HG02870 (cell line): Measurements from ENCODE around the gene RAPGEF5.
A peak's percentile ranks its signal among the peaks of the same experiment; 100 is the strongest.

ENCODE experiments used
- ATAC-seq: cut with Tn5 transposase; IDR thresholded peaks from one replicate; pipeline ENCODE4 v1.9.1; 2021; ENCODE audit warnings: mild to moderate bottlenecking, moderate library complexity; ENCODE audit not compliant: unreplicated experiment

RAPGEF5 gene, protein sequence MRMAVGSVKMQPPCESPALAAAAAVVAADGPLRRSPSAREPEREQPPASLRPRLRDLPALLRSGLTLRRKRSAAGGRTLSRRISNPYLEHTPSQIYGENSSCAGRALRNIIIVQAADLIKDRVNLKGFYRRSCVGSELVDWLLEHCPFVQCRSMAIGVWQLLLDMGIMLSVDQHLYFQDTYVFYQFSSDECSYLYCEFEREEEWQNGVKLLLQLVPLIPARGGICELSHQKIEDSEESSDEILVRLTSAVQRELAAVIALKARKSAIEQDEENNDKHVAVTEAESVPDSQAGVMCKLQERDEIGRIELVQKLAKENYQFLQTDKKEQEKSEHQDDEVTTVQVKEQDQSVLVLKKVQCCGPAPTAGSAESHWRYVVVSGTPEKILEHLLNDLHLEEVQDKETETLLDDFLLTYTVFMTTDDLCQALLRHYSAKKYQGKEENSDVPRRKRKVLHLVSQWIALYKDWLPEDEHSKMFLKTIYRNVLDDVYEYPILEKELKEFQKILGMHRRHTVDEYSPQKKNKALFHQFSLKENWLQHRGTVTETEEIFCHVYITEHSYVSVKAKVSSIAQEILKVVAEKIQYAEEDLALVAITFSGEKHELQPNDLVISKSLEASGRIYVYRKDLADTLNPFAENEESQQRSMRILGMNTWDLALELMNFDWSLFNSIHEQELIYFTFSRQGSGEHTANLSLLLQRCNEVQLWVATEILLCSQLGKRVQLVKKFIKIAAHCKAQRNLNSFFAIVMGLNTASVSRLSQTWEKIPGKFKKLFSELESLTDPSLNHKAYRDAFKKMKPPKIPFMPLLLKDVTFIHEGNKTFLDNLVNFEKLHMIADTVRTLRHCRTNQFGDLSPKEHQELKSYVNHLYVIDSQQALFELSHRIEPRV

DNA sequence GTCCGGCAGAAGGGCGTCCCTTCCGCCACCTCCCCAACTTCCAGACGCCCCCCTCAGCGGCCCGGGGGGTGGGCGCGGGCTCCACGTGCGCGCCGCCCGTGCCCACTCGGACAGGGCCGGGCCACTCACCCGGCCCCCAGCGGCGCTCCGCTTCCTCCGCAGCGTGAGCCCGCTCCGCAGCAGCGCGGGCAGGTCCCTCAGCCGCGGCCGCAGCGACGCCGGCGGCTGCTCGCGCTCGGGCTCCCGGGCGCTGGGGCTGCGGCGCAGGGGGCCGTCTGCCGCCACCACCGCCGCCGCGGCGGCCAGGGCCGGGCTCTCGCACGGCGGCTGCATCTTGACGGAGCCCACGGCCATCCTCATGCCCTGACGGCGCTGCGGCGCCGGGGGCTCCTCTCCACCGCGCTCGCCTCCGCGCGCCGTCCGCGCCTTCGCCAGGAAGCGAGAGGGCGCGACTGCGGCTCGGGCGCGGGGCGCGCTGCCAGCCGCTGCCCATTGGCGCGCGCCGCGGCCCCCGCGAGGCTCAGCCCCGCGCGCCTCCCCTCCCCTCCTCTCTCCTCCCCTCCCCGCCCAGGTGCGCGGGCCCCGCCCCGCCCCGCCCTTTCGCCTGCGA is at the start of gene RAPGEF5:
TSS of gene RAPGEF5 (minus strand) at position 454 of the 610 bp plus-strand sequence. CDS start at position 360, 94 bp downstream.
- ATAC-seq: peak; percentile 44

DNA sequence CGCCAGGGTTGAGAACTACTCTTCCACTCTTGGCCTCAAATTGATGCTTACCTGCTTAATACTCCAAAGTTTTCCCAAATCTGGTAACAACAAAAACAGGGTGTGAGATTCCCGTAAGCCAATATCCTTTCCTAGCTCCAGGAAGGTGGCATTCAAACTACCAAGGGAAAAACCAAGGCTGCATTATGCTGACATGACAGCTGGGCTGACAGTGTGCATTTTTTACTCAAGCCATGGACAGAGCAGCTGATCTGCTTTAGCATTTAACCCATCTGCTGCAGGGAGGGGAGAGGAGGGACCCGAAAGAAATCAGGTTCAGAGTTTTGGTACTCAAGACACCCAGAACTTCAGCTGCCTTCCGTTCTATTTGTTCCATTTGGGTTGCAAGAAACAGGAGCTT is 49.8 kb upstream of the RAPGEF5 start:
- ATAC-seq: no peak

DNA sequence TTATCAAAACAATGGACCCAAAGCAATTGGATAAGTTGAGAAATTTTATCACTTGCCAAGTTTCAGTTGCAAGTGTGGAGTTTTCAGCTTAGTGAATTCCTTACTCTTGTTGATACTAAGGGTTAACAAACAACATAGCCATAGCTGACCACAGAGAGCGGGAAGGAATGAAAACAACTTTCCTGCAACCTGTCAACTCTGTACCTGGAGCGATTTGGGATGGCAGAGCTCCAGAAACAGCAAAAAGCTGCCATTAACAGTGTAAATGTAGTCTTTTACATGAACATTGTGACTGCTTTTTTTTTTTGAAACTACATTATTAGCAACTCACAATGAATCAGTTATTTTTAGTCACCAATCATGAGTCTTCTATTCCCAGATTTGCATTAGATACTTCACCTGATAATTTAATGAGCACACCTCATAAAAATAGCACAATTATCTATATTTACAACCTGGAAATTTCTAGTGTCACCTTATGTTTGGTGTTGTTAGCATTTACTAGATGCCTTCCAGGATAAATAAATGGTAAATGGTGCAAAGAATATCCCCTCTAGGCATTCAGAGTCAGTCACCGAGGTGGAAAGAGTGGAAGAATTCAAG is 47.6 kb upstream of the RAPGEF5 start:
- no peak for ATAC-seq

DNA sequence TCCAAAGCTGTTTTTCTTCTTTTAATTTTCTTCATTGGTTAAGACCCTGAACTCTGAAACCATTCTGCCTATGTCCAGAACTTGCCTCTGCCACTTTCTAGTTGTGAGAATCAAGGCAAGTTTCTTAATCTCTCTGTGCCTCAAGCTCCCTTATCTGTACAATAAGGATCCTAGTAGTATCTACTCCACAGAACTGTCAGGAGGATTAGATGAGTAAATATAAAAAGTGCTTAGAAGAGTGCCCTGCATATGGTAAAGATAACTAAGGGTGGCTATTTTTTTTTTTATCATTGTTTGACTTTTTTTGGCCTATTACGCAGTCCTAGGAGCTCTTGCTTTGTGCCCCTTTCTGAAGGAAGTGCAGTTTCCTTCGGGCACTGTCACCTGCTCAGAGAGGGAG is 46.4 kb upstream of the RAPGEF5 start:
- ATAC-seq: no peak

DNA sequence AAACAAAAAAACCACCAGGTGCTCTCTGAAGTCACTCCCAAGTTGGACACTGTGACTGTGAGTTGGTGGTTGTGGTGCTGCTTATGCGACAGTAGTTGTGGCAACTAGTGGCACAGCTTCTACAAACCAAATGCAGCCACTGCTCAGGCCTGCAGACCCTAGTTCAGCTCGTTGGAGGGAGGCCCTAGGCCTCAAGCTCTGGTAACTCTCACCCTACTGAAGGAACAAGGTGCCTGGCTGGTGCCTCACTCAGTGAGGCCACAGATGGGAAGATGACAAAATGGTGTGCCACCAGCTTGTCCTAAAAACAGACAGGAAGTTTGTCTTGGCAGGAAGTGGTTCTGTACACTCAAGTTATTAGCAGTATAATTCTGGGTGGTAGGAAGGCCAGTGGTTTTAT is 45.3 kb upstream of the RAPGEF5 start:
- ATAC-seq: peak; percentile 26

DNA sequence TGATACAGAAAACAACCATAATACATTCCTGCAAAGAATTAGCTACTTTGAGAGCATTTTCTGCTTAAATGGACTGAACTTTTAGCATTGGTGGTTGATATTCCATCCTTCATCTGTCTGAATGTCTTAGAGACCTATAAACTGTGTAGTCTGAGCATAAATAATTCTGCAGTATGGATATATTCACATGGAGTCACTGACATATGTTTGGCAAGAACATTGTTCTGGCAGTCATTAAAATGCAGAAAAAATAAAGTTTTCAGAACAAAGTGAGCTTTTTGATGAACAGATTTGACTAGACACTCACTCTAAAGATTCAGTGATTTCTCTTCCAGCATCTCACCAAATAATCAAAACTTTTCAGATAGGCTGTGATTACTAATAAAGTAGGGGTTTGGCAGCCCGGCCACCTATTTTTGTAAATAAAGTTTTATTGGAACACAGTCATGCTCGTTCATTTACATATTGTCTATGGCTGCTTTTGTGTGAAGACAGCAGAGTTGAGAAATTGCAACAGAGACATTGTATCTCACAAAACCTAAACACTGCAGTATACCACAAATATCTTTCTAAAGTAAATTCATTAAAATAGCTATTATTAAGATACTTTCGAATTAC is 44.1 kb upstream of the RAPGEF5 start:
- no peak for ATAC-seq

DNA sequence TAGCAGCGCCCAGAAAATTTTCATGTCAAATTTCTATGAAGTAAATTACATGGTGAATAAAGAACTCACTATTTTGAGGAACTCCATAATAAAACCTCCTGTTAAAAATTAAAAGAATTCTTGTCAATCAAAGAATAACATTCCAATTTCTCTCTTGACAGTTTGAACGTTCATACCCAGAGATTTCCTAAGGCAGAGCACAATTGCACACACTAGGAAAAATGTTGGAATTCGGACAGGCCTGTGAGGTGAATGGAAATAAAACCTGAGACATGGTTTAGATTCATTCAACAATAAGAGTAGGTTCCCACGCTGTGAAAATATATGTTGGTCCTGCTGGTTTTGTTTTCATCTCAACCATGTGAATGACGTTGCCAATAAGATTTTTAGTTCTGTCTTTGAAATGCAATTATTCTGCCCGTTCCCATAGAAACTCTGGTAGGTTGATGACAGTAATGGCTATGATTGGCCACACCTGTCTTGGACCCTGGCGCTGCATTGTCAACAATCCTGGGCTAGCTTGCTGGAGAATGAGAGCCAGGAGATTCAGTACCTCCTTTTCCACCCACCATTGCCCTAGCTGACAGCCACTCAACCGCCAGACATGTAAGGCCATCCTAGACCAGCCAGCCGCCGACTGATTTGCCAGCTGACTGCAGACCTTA is 43.3 kb upstream of the RAPGEF5 start:
- ATAC-seq: no peak

DNA sequence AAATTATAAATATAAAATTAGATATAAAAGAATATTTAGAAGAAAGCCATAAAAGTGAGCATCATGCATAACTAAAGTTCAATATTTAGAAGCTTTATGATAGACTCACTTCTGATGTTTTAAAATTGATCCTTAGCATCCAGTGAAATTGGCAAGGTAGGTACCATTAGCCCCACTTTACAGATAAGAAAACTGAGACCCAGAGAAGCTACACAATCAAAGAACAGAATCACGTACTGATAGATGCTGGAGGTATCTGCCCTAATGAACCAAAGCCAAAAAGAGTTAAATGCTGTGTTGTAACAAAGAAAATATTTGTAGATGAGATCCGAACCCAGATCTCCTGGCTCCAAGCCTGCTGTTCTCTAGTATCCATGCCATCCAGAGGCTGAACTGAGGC is 42.6 kb upstream of the RAPGEF5 start:
- no peak for ATAC-seq

DNA sequence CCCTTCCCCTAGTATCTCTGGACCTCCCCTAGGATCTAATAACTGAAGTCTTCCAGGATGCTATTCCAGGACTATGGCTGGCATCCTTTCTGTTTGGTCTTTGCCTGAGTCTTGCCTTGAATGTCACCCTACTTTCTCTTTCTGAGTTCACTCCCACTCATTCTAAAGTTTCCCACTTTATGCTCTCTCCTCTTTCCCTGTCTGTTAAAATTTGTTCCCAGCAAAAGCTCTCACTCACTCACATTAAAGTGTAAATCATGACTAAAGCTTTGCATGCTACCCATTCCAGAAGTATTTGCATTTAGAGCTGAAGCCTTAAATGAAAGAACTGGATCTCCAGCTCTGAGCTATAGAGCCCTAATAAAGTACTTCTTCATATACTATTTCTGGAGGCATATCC is 42.1 kb upstream of the RAPGEF5 start:
- no peak for ATAC-seq

DNA sequence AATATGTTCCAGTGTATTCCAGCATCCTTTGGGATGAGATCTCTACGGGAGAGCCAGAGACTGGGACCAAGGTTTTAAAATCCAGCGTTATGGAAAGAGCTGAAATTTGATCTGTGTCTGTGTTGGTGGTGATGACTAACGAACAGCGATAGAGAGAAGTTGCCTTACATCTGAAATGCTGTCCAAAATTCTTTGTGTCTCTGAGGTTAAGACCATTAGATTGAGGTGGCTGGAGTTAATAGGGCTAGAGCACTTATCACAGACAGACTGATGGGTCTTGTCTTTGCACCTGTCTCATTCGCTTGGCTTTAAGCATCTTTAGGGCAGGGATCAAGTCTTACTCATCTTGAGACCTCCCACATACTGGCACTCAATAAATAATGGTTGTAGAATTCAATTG is 41.0 kb upstream of the RAPGEF5 start:
- ATAC-seq: no peak

DNA sequence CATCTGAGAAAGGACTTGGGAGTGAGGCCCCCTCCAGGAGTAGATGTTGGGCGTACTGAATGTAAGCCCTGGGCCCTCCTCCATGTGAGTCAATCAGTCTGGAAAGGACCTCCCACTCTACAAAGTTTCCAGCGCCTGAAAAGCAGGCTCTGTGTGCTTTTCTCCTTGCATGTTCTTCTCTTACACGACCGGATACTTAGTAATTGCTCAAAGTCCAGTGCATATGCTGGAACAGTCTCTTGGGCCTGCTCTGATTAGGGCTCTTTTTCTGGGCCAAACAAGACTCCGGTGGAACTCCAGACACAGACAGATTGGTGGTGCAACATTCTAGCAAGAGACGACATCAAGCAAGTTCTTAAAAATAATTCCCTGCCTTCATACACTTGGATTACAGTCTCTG is 38.3 kb upstream of the RAPGEF5 start:
- no peak for ATAC-seq

DNA sequence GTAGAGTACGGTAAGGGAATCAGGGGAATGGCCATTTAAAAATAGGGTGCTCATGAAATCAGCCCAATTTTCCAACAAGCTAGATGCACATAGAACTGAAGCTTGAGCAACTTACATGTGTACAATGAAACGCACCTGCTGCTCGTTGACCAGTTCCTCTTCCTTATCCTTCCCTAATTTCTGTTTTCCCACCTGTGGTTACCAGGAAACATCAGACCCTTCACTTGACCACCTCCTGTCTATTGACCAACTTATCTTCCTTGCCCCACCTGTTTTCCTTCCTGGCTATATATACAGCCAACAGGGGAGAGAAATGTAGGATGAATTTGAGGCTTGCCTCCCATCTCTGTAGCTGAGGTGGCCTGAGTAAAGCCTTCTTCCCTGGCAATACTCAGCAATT is 37.8 kb upstream of the RAPGEF5 start:
- no peak for ATAC-seq

DNA sequence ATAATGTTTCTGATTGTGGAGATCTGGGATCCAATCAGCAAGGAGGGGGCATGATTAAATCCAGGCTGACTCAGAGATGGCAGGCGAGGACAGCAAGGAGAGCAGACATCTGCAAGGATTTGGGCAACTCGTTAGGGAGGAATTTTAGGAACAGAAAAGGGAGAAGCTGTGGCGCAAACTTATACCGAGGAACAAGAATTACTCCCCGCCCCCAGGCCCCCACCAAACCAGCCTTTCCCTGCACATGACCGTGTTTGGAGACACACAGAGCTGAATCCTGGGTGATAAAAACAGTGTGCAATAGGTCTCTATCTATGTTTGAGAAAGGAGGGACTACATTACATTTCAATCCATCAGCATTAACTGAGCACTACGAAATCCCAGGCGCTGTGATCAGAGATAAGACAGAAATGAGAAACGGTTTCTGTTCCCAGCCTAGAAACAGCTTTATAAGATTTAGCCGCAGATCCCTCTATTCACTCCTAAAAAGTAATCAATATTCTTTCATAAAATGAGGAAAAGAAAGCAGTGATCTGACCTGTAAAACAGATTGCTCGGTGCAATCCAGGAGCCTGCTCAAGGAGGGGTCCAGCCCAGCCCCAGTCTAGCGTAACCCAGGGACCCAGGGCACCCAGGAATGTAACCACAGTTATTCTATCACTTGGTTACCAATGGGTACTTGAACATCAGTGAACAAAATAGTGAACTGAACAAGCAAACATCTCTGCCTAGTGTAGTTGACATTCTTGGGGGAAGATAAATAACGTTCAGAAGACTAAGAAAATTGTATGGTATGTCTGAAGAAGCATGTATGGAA is 37.2 kb upstream of the RAPGEF5 start:
- ATAC-seq: no peak

DNA sequence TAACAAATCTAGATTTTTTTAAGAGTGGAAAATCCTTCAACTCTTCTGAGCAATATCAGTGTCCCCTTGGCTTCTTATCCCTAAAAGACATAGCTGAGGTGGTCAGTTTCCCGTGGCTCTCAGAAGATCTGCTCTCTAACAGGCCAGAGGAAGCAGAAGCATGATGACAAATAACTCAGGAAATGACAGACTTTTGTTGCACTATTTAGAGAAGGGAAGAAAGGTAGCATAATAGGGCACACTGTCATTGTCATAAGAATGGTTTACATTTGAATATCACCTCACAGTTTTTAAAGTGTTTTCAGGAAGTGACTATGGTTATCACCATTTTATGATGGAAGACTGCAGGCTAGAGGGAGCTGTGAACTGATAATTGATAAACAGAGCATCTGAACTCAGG is 33.6 kb upstream of the RAPGEF5 start:
- ATAC-seq: no peak

DNA sequence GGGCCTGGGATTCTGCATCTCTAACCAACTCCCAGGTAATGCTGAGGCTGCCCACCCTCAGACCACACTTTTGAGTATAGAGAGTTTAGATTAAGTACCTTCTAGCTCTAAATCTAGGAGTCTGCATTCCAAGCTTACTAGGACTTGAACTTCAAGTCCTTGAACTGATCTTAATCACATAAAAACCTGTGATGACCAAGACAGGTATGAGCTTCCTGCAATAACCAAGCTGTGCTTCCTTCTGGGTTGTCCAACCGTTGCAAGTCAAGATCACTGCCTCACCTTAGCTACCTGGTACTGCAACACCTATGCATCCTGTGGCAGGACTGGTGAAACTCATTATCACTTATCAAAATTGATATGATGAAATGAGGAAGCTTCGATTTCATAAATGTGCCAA is 32.9 kb upstream of the RAPGEF5 start:
- ATAC-seq: no peak

DNA sequence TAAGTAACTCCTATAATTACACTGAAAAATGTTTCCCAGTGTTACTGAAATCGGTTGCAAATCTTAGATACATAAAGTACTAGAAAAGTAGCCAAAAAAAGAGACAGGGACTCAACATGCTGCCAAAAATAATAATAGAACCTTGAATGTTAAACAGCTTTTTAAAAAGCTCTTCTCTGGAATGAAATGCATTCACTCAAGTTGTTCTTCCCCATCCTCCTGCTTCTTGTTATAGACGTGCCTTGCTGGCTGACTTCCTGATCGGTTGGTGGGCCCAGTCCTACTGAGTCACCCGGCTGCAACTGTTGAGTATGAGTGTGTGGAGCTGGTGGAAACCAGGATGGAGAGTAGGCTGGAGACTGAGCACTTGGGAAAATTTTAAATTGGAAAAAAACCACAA is 30.6 kb upstream of the RAPGEF5 start:
- ATAC-seq: no peak

DNA sequence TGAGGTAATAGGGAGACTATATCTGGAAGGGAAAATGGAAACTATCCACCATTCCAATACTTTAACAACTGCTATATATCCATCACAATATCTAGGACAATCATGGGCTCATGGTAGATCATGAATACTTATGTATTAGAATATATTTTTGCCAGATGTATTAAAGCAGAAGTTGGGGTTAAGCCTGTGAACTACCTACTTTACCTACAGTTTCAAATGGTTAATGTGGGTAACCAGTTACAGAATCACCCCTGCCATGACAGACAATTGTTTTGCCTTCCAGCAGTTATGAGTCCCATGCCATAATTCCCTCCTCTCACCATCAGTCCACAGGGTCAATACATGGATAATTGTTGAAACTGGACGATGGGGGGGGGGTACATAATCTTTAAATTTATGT is 29.9 kb upstream of the RAPGEF5 start:
- peak; percentile 61 for ATAC-seq

DNA sequence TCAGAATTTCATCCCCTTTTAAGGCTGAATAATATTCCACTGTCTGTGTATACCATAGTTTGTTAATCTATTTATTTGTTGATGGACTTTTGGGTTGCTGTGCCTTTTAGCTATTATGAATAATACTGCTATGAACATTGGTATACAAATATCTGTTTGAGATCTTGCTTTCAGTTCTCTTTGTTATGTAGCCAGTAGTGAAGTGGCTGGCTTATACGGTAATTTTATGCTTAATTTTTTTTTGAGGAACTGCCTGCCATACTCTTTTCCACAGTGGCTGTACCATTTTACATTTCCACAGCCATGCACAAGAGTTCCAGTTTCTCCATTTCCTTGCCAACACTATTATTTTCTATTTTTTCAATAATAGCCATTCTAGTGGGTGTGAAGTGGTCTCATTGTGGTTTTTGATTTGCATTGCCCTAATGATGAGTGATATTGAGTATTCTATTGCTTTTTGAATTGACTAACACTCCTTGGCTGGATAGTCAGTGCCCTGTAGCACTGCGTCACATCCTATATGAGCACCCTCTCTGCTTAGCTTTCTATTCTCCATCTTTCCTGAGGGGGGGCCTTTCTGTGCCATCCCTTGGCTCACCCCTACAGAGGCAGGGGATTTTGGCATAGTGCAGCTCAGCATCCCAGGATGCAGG is 29.4 kb upstream of the RAPGEF5 start:
- peak; percentile 74 for ATAC-seq

DNA sequence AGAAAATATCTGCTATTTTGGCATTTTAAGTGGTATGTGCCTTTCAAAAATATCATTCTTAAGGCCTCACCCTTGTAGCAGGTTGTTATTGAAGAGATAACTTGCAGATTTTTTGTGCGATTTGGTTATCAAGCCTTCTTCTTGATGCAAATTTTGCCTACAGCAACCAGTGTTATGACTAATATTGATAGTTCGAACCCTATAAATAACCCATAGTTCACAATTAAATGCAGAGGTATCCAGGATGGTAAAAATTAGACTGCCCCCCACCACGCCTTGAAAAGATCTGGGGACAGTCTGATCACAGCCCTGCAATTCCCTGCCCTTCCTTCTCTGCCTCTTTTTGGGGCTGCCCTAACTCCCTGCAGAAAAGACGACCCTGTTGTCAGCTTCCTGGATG is 28.4 kb upstream of the RAPGEF5 start:
- ATAC-seq: no peak
